ENCODE measurements around the gene SNF8.
"Not testable (repeated sequence)": the region's sequence is repeated elsewhere in the genome, so short reads cannot be mapped to it uniquely, and the experiment has no call there.

The SNF8 gene

GRCh38 chr17:48944515-48945260, at the start of gene SNF8:
Gene SNF8, minus strand, starts transcription at chr17:48944842. Its CDS starts 108 bp downstream, at chr17:48944734.
- ATAC-seq (peak; percentile 96), DNase-seq (peak; percentile 95)

- ATAC-seq = no peak
- DNase-seq = no peak
Observed at GRCh38 chr17:48993951-48994350, 49.3 kb upstream of the SNF8 start.

GRCh38 chr17:48993305-48993704, 48.7 kb upstream of the SNF8 start:
- no peak for ATAC-seq
- no peak for DNase-seq

GRCh38 chr17:48992444-48992843, 47.8 kb upstream of the SNF8 start:
- DNase-seq = no peak
- ATAC-seq = no peak

GRCh38 chr17:48990882-48991357, 46.3 kb upstream of the SNF8 start:
- DNase-seq = no peak
- no peak for ATAC-seq

GRCh38 chr17:48989100-48989499, 44.5 kb upstream of the SNF8 start:
- no peak for ATAC-seq
- no peak for DNase-seq

- DNase-seq = no peak
Observed at GRCh38 chr17:48985436-48986245, 41.0 kb upstream of the SNF8 start.

GRCh38 chr17:48981927-48982539, 37.4 kb upstream of the SNF8 start:
- DNase-seq (no peak), ATAC-seq (no peak)

More at GRCh38 chr17:48985436-48986245, 41.0 kb upstream of the SNF8 start:
- no peak for ATAC-seq

GRCh38 chr17:48973806-48974205, 29.2 kb upstream of the SNF8 start:
- ATAC-seq (no peak), DNase-seq (no peak)

GRCh38 chr17:48972749-48973097, 28.1 kb upstream of the SNF8 start:
- no peak for ATAC-seq
- DNase-seq = no peak

- DNase-seq (no peak), ATAC-seq (no peak)
Observed at GRCh38 chr17:48970865-48971687, 26.4 kb upstream of the SNF8 start.

- DNase-seq = no peak
Observed at GRCh38 chr17:48970224-48970623, 25.6 kb upstream of the SNF8 start.

GRCh38 chr17:48961516-48962233, 17.0 kb upstream of the SNF8 start:
- DNase-seq (no peak), ATAC-seq (no peak)

More at GRCh38 chr17:48970224-48970623, 25.6 kb upstream of the SNF8 start:
- ATAC-seq = no peak

- ATAC-seq (no peak), DNase-seq (no peak)
Observed at GRCh38 chr17:48960834-48961515, 16.3 kb upstream of the SNF8 start.

- peak; percentile 40 for ATAC-seq
Observed at GRCh38 chr17:48954300-48954755, 9.7 kb upstream of the SNF8 start.

GRCh38 chr17:48952904-48953303, 8.3 kb upstream of the SNF8 start:
- peak; percentile 59 for ATAC-seq

More at GRCh38 chr17:48954300-48954755, 9.7 kb upstream of the SNF8 start:
- peak; percentile 22 for DNase-seq

GRCh38 chr17:48951572-48951971, 6.9 kb upstream of the SNF8 start:
- no peak for ATAC-seq

More at GRCh38 chr17:48952904-48953303, 8.3 kb upstream of the SNF8 start:
- peak; percentile 24 for DNase-seq

GRCh38 chr17:48945261-48945651, 614 bp upstream of the SNF8 start:
- not testable (repeated sequence) for DNase-seq, ATAC-seq

More at GRCh38 chr17:48951572-48951971, 6.9 kb upstream of the SNF8 start:
- no peak for DNase-seq

GRCh38 chr17:48933035-48933434, 11.6 kb downstream of the SNF8 start:
- ATAC-seq (no peak), DNase-seq (no peak)

GRCh38 chr17:48930435-48930873, 14.2 kb downstream of the SNF8 start:
- no peak for DNase-seq
- no peak for ATAC-seq
